CD4-positive, alpha-beta T cell treated with Interleukin-6 for 4 hours (primary cell): ENCODE results near the gene SLC2A14.
"Not testable (repeated sequence)": the region's sequence is repeated elsewhere in the genome, so short reads cannot be mapped to it uniquely, and the experiment has no call there.

Experiments used
- DNase-seq: peaks from one replicate; pipeline ENCODE4 v3.0.0-alpha.2; 2020; ENCODE audit warnings: mixed read lengths

SLC2A14 gene

GRCh38 chr12:7872566-7873319 is at the start of gene SLC2A14:
TSS of gene SLC2A14 (minus strand) at chr12:7872915. CDS start at chr12:7869880, 3,035 bp downstream.
- no peak for DNase-seq

DNA sequence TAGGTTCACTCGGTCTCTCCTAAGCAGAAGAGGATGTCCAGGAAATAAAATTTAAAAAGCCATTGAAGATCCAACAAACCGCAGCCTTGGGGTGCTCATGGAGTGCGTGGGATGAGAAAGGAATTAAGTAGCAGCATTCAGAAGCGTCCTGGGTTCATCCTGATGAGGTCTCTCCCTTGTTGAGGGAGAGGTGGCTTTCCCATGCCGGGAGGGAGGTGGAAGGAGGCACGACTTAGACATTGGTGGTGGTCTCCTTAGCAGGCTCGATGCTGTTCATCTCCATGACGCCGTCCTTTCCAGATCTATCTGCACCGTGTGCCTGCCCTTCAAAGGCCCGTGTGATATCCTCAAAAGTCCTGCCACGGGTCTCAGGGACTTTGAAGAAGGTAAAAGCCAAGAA is 48.5 kb upstream of the SLC2A14 start:
- DNase-seq, result not testable (repeated sequence)

- not testable (repeated sequence) for DNase-seq
Observed at GRCh38 chr12:7918268-7918590, 45.5 kb upstream of the SLC2A14 start.

DNA sequence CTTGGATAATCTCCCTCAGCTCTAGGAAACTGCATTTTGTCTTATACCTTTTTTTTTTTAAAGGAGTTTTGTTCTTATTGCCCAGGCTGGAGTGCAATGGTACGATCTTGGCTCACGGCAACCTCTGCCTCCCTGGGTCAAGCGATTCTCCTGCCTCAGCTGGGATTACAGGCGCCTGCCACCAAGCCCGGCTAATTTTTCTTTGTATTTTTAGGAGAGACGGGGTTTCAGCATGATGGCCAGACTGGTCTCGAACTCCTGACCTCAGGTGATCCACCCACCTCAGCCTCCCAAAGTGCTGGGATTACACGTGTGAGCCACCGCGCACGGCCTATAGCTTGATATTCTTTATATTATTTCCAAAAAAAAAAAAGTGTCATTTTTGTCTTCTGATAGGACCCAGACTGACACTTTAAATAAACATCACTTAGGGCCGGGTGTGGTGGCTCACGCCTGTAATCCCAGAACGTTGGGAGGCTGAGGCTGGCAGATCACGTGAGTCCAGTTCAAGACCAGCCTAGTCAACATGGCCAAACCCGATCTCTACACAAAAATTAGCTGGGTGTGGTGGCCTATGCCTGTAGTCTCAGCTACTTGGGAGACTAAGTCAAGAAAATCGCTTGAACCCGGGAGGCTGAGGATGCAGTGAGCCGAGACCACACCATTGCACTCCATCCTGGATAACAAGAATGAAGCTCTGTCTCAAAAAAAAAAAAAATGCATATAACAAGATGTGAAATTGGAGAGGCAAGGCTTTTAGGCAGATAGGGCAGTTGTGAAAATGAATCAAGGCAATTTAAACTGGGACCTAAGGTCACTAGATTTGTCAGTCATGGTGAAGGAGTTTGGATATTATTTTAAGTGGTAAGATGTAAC is 44.9 kb upstream of the SLC2A14 start:
- DNase-seq, result no peak

DNA sequence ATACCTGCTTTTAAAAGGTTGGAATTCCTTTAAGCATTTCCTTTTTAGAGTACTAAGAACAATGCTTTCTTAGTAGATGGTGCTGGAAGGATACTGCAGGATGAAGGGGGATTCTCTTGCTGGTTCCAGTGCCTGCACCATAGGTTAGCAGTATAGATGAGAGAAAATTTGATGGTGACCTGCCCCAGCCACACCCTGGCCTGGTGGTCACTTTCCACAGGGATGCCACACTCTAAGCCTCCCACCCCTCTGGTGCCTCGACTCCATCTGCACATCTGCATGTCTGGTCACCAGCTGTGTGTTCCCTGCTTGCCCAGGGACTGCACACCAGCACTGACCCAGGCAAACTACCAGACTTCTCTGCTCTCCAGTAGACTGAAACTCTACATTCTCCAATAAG is 44.2 kb upstream of the SLC2A14 start:
- no peak for DNase-seq

GRCh38 chr12:7915661-7916403 is 43.1 kb upstream of the SLC2A14 start:
- DNase-seq, result peak; percentile 14

- not testable (repeated sequence) for DNase-seq
Observed at GRCh38 chr12:7910106-7910505, 37.4 kb upstream of the SLC2A14 start.

GRCh38 chr12:7907009-7907408 is 34.3 kb upstream of the SLC2A14 start:
- DNase-seq, result no peak

- DNase-seq, result not testable (repeated sequence)
Observed at GRCh38 chr12:7906303-7906702, 33.6 kb upstream of the SLC2A14 start.

- DNase-seq, result not testable (repeated sequence)
Observed at GRCh38 chr12:7905600-7906125, 32.9 kb upstream of the SLC2A14 start.

DNA sequence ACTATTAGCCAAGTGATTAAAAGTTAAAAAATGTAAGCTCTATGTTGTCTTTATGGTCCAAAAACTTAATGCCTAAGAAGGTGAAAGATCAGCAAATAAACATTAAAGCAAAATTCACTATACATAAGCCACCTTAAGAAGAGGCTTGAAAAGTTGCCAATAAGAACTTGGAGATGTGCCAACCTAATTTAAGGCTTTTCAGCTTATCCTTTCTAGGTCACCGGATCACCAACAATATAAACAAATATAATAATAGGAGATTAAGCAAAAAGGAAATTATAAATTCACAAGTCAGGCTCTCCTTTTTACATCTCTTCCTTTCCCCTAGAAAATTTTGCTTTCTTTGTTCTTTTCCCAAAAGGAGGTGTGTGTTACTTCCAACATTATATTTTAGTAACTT is 32.4 kb upstream of the SLC2A14 start:
- DNase-seq, result no peak

DNA sequence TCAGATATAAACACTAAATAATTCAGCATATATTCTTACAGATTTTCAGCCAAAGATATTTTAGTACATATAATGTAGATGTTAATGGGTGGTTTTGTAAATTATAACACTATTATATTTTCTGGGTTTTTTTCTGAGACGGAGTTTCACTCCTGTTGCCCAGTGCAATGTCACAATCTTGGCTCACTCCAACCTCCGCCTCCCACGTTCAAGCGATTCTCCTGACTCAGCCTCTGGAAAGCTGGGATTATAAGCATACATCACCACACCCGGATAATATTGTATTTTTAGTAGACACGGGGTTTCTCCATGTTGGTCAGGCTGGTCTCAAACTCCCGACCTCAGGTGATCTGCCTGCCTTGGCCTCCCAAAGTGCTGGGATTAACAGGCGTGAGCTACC is 29.7 kb upstream of the SLC2A14 start:
- not testable (repeated sequence) for DNase-seq

DNA sequence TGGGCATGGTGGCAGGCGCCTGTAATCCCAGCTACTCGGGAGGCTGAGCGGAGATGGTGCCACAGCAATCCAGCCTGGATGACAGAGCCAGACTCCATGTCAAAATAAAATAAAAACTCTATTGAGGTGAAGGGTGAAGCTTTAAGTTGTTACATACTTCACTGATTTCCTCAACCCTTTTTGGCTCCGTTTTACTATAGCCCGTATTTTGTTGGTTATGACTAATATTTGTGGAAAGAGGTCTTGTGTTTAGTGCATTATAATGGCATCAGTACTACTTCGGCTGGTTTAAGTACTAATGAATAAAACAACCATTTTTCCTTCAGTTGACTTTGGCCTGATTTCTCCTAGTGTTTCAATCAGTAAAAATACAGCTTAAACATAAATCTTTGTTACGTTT is 27.0 kb upstream of the SLC2A14 start:
- no peak for DNase-seq

DNA sequence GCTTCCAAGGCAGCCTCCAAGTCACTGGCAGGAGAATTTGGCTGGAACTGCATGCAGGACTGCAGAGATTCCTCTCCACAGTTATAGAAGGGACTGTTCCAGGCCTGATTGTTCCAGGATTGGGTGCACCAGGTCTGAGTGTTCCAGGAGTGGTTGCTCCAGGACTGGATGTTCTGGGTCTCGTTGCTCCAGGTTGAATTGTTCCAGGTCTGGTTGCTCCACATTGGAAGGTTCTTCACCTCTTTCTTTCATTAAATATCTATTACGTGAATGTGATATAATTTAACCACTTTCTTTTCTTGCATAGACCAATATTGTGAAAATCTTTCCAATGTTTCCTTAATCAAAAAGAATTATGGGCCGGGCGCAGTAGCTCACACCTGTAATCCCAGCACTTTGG is 24.0 kb upstream of the SLC2A14 start:
- not testable (repeated sequence) for DNase-seq

DNA sequence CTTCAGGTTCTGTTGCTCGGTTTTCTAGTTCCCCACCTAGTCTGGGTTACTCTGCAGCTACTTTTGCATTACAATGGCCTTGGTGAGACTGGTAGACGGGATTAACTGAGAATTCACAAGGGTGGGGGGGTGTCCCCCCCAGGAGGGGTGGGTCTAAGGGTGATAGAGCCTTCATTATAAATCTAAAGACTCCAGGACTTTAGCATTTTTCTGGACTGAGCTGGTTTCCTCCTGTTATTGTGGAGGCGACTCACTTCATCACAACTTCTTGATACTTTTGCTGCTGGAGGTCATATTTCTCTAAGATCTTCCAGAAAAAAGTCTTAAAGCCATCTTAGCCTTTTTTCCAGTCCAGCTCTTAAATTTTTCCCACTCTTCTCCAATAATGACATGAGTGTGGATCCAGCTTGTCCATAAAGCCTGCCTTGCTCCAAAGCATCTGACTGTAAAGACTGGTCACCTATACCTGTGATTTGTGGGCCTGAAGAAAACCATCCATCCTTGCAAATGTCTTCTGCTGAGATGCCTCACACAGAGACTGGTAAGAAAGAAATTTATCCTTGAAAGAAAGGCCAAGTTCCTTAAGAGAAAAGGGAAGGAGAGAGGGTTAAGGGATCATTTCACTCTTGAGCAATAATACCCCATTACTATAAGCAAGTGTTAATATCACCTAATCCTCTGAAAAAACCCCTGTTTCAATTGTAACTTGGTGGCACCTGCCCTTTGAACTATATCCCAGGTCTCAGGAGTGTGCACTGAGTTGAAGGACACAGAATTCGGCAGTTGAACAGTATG is 19.7 kb upstream of the SLC2A14 start:
- no peak for DNase-seq

GRCh38 chr12:7884689-7885088 is 12.0 kb upstream of the SLC2A14 start:
- DNase-seq, result no peak

- not testable (repeated sequence) for DNase-seq
Observed at GRCh38 chr12:7881736-7882120, 9.0 kb upstream of the SLC2A14 start.

- DNase-seq, result not testable (repeated sequence)
Observed at GRCh38 chr12:7880952-7881735, 8.4 kb upstream of the SLC2A14 start.

- no peak for DNase-seq
Observed at GRCh38 chr12:7879246-7879645, 6.5 kb upstream of the SLC2A14 start.

GRCh38 chr12:7877420-7877819 is 4.7 kb upstream of the SLC2A14 start:
- no peak for DNase-seq

GRCh38 chr12:7870335-7870734 is 2.4 kb downstream of the SLC2A14 start:
- DNase-seq, result no peak
